ENCODE results near the gene FBXO34. TPM values are rescaled to one million over a fixed set of nuclear protein-coding genes. Genes with fewer than 3 reads are reported as not detected.

The FBXO34 gene
- total RNA-seq, 1 experiment from 2014 or later = 13.9 TPM

GRCh38 chr14:55270832-55271571, at the start of gene FBXO34 (continued):
- TF ChIP-seq FOXK1 (CRISPR knock-in tag; IDR thresholded peaks at IDR 0.05) = peak; percentile 59
- no peak for TF ChIP-seq ZNF532 (CRISPR knock-in tag; IDR thresholded peaks at IDR 0.05; ENCODE audit: borderline replicate concordance)
- TF ChIP-seq IRF2 (CRISPR knock-in tag; IDR thresholded peaks at IDR 0.05; ENCODE audit: borderline replicate concordance, low read depth) = no peak
- TF ChIP-seq SMAD4 (CRISPR knock-in tag; IDR thresholded peaks at IDR 0.05) = no peak
- peak; percentile 21; the same call in 1 of the 2 replicates for TF ChIP-seq SMAD3 (CRISPR knock-in tag; IDR thresholded peaks at IDR 0.05; ENCODE audit: borderline replicate concordance)
- no peak for TF ChIP-seq MLX (CRISPR knock-in tag; IDR thresholded peaks at IDR 0.05)
- no peak for TF ChIP-seq ZNF671 (CRISPR knock-in tag; IDR thresholded peaks at IDR 0.05)
- no peak for TF ChIP-seq TP53 (CRISPR knock-in tag; IDR thresholded peaks at IDR 0.05)
- no peak for TF ChIP-seq ZNF219 (CRISPR knock-in tag; IDR thresholded peaks at IDR 0.05; ENCODE audit: borderline replicate concordance)
- no peak for TF ChIP-seq OVOL2 (CRISPR knock-in tag; IDR thresholded peaks at IDR 0.05; ENCODE audit: borderline replicate concordance)
- peak; percentile 69; the same call in 1 of the 2 replicates for TF ChIP-seq ZNF232 (CRISPR knock-in tag; IDR thresholded peaks at IDR 0.05)
- peak; percentile 90; the same call in 1 of the 2 replicates for TF ChIP-seq CREM (CRISPR knock-in tag; IDR thresholded peaks at IDR 0.05)
- peak; percentile 37; the same call in 1 of the 2 replicates for TF ChIP-seq ZNF423 (CRISPR knock-in tag; IDR thresholded peaks at IDR 0.05)
- peak; percentile 59; the same call in 1 of the 2 replicates for TF ChIP-seq ZNF416 (CRISPR knock-in tag; IDR thresholded peaks at IDR 0.05)
- TF ChIP-seq ZNF396 (CRISPR knock-in tag; IDR thresholded peaks at IDR 0.05; ENCODE audit: borderline replicate concordance) = no peak
- peak; percentile 68; the same call in 1 of the 2 replicates for TF ChIP-seq KAT7 (CRISPR knock-in tag; IDR thresholded peaks at IDR 0.05; ENCODE audit: borderline replicate concordance)
- TF ChIP-seq FOXP1 (CRISPR knock-in tag; IDR thresholded peaks at IDR 0.05; ENCODE audit: borderline replicate concordance) = no peak
- no peak for TF ChIP-seq ATF3 (CRISPR knock-in tag; conservative IDR thresholded peaks at IDR 0.05)
- TF ChIP-seq CBFB (CRISPR knock-in tag; IDR thresholded peaks at IDR 0.05; ENCODE audit: low read depth) = no peak
- peak; percentile 47 for TF ChIP-seq NFYB (CRISPR knock-in tag; conservative IDR thresholded peaks at IDR 0.05; ENCODE audit: low read depth)
- TF ChIP-seq NR1H2 (CRISPR knock-in tag; IDR thresholded peaks at IDR 0.05) = no peak
- peak; percentile 30; the same call in 1 of the 2 replicates for TF ChIP-seq TEAD1 (CRISPR knock-in tag; IDR thresholded peaks at IDR 0.05)
- TF ChIP-seq ATF6 (CRISPR knock-in tag; IDR thresholded peaks at IDR 0.05) = no peak
- no peak for TF ChIP-seq CDX4 (CRISPR knock-in tag; IDR thresholded peaks at IDR 0.05; ENCODE audit: borderline replicate concordance)
- TF ChIP-seq MXD4 (CRISPR knock-in tag; IDR thresholded peaks at IDR 0.05; ENCODE audit: borderline replicate concordance) = no peak
- TF ChIP-seq PRDM15 (CRISPR knock-in tag; IDR thresholded peaks at IDR 0.05) = no peak
- no peak for TF ChIP-seq HMGA2 (CRISPR knock-in tag; IDR thresholded peaks at IDR 0.05)
